ENCODE data around the gene SNTB2.
"Not testable (repeated sequence)": the region's sequence is repeated elsewhere in the genome, so short reads cannot be mapped to it uniquely, and the experiment has no call there.

- not testable (repeated sequence) for TF ChIP-seq CTCF, POLR2A (IDR thresholded peaks at IDR 0.05)
Observed at GRCh38 chr16:69139464-69139863, 47.5 kb upstream of the SNTB2 start.

All from prostate gland (tissue), 2 donors.